IMR-90 (cell line): ENCODE results near the gene ERVFRD-1. TPM values are rescaled to one million over a fixed set of nuclear protein-coding genes. Genes with fewer than 3 reads are reported as not detected.

ENCODE experiments used
- ATAC-seq: fragments of 200-7000 bp; cut with Tn5 transposase; 2 replicates; pipeline ENCODE4 v1.9.1; 2020; ENCODE audit warnings: low read depth, mild to moderate bottlenecking, moderate library complexity
- BruUV-seq: library from RNA; stranded (reverse); fragments of 400-500 nt; replicated peaks from 2 replicates; lab custom pipeline; 2021; lab: Mats Ljungman, UMichigan
- CTCF ChIA-PET: fragments of 300-600 bp; formaldehyde crosslinking; extraction: SDS; loops from one replicate; lab custom pipeline; 2021; ENCODE audit warnings: antibody characterized with exemption; lab: Yijun Ruan, JAX
- POLR2A ChIA-PET: fragments of 300-600 bp; sonication (Branson Sonifier 250); formaldehyde crosslinking; loops from one replicate; lab custom pipeline; 2022; ENCODE audit warnings: antibody characterized with exemption; ENCODE audit not compliant: unreplicated experiment; lab: Charles Lee
- DNase-seq: peaks from one replicate; pipeline ENCODE4 v3.0.0; 2013
- H2AFZ ChIP-seq: replicated peaks from 2 replicates; pipeline ENCODE3; 2013; ENCODE audit warnings: low read length, mild to moderate bottlenecking; ENCODE audit not compliant: poor library complexity
- H2AK5ac ChIP-seq: 2 replicates; pipeline ENCODE4 v1.6.1; 2013; ENCODE audit warnings: low read depth, low read length, inconsistent platforms
- H2AK9ac ChIP-seq: replicated peaks from 2 replicates; pipeline ENCODE3; 2013; ENCODE audit warnings: mild to moderate bottlenecking, low read depth, low read length, moderate library complexity; ENCODE audit not compliant: poor library complexity
- H2BK120ac ChIP-seq: 2 replicates; pipeline ENCODE4 v1.6.1; 2013; ENCODE audit warnings: low read depth, low read length, inconsistent platforms
- H2BK15ac ChIP-seq: 3 replicates; pipeline ENCODE4 v1.6.1; 2013; ENCODE audit warnings: low read depth, low read length, inconsistent platforms
- H2BK20ac ChIP-seq: 2 replicates; pipeline ENCODE4 v1.6.1; 2013; ENCODE audit warnings: low read depth, mild to moderate bottlenecking, inconsistent platforms, low read length, moderate library complexity
- H2BK5ac ChIP-seq: 2 replicates; pipeline ENCODE4 v1.6.1; 2013; ENCODE audit warnings: mild to moderate bottlenecking, low read depth, low read length, inconsistent platforms; ENCODE audit not compliant: poor library complexity, severe bottlenecking
- H3K14ac ChIP-seq: replicated peaks from 2 replicates; pipeline ENCODE4 v1.6.1; 2013; ENCODE audit warnings: low read depth, low read length, inconsistent platforms
- H3K18ac ChIP-seq: 2 replicates; pipeline ENCODE4 v1.6.1; 2013; ENCODE audit warnings: low read depth, low read length, control low read depth
- H3K23ac ChIP-seq: 2 replicates; pipeline ENCODE4 v1.6.1; 2013; ENCODE audit warnings: low read depth, low read length, inconsistent platforms
- H3K27ac ChIP-seq: 2 replicates; pipeline ENCODE4 v1.5.1; 2013; ENCODE audit warnings: mild to moderate bottlenecking, control low read depth, low read length; ENCODE audit not compliant: insufficient read depth
- H3K27me3 ChIP-seq: 2 replicates; pipeline ENCODE4 v1.6.1; 2013; ENCODE audit warnings: low read length; ENCODE audit not compliant: control insufficient read depth, insufficient read depth
- H3K36me3 ChIP-seq: 2 replicates; pipeline ENCODE4 v1.6.1; 2013; ENCODE audit warnings: low read length, mixed read lengths; ENCODE audit not compliant: control insufficient read depth, insufficient read depth
- H3K4ac ChIP-seq: 2 replicates; pipeline ENCODE4 v1.6.1; 2013; ENCODE audit warnings: low read depth, low read length, inconsistent platforms
- H3K4me1 ChIP-seq: 2 replicates; pipeline ENCODE4 v1.6.1; 2013; ENCODE audit warnings: low read length, mixed read lengths; ENCODE audit not compliant: control insufficient read depth, insufficient read depth
- H3K4me2 ChIP-seq: 2 replicates; pipeline ENCODE4 v1.6.1; 2013; ENCODE audit warnings: low read depth, mild to moderate bottlenecking, control low read depth, low read length, moderate library complexity
- H3K4me3 ChIP-seq: 2 replicates; pipeline ENCODE4 v1.5.1; 2013; ENCODE audit warnings: low read depth, mild to moderate bottlenecking, control low read depth, low read length, moderate library complexity; ENCODE audit not compliant: insufficient read depth
- H3K56ac ChIP-seq: 2 replicates; pipeline ENCODE4 v1.6.1; 2013; ENCODE audit warnings: low read length, inconsistent platforms; ENCODE audit not compliant: insufficient read depth; ENCODE audit errors: extremely low read depth
- H3K79me1 ChIP-seq, 2 experiments: 2 replicates each; pipeline ENCODE4 v1.6.1; 2013; ENCODE audit warnings: low read length in 2 of 2, inconsistent platforms in 1 of 2, low read depth in 1 of 2
- H3K9ac ChIP-seq: 2 replicates; pipeline ENCODE4 v1.6.1; 2013; ENCODE audit warnings: low read depth, low read length, control low read depth
- H3K9me1 ChIP-seq: 2 replicates; pipeline ENCODE4 v1.6.1; 2013; ENCODE audit warnings: low read length, inconsistent platforms; ENCODE audit not compliant: insufficient read depth
- H3K9me3 ChIP-seq: 2 replicates; pipeline ENCODE4 v1.6.1; 2013; ENCODE audit warnings: low read length; ENCODE audit not compliant: control insufficient read depth, insufficient read depth
- H4K20me1 ChIP-seq: 2 replicates; pipeline ENCODE4 v1.6.1; 2013; ENCODE audit warnings: low read length, inconsistent platforms; ENCODE audit not compliant: insufficient read depth
- H4K5ac ChIP-seq: 2 replicates; pipeline ENCODE4 v1.6.1; 2013; ENCODE audit warnings: mild to moderate bottlenecking, low read depth, low read length, control low read depth
- H4K8ac ChIP-seq, 2 experiments: 2 replicates each; pipeline ENCODE4 v1.6.1; 2013; ENCODE audit warnings: low read depth in 2 of 2, low read length in 2 of 2, control low read depth in 1 of 2, inconsistent platforms in 1 of 2
- H4K91ac ChIP-seq: 2 replicates; pipeline ENCODE4 v1.6.1; 2013; ENCODE audit warnings: low read depth, low read length, inconsistent platforms; ENCODE audit not compliant: insufficient read depth
- BHLHE40 ChIP-seq: fragments of 150-350 bp; IDR thresholded peaks from 2 replicates; pipeline ENCODE4 v1.6.1; 2016; ENCODE audit warnings: mild to moderate bottlenecking, low read depth, low read length
- CEBPB ChIP-seq: IDR thresholded peaks from 2 replicates; pipeline ENCODE4 v1.6.1; 2012; ENCODE audit warnings: low read depth, low read length, improper control_type of control experiment
- MAFK ChIP-seq: IDR thresholded peaks from 2 replicates; pipeline ENCODE4 v1.6.1; 2012; ENCODE audit warnings: low read depth, low read length, improper control_type of control experiment
- MAZ ChIP-seq: IDR thresholded peaks from 2 replicates; pipeline ENCODE4 v1.6.1; 2012; ENCODE audit warnings: low read depth, mild to moderate bottlenecking, low read length, improper control_type of control experiment, moderate library complexity, borderline replicate concordance
- SMC3 ChIP-seq: fragments of 150-350 bp; IDR thresholded peaks from 2 replicates; pipeline ENCODE4 v1.6.1; 2016; ENCODE audit warnings: low read depth, mild to moderate bottlenecking, antibody characterized with exemption, low read length, moderate library complexity
- USF2 ChIP-seq: fragments of 150-350 bp; IDR thresholded peaks from 2 replicates; pipeline ENCODE4 v1.6.1; 2017; ENCODE audit warnings: mild to moderate bottlenecking, antibody characterized with exemption, low read length, low read depth
- WGBS, 2 experiments: methylation state at CpG; one replicate each; pipeline versions ENCODE4 v1.1.5 to v1.1.7; 2013; ENCODE audit warnings: missing lambda C conversion rate in 2 of 2; ENCODE audit not compliant: insufficient read length in 1 of 2; ENCODE audit errors: extremely low coverage in 2 of 2; 5-methylcytosine and 5-hydroxymethylcytosine counted together
- dilution Hi-C: fragments of 300-500 bp; cut with HindIII; formaldehyde crosslinking; loops from one replicate; pipeline ENCODE4 v1.14.3; 2018; ENCODE audit warnings: low sequenced_read_pairs; ENCODE audit not compliant: unreplicated experiment
- in situ Hi-C: fragments of 300-500 bp; cut with MboI; formaldehyde crosslinking; loops from 3 replicates; pipeline ENCODE4 v1.14.3; 2019; ENCODE audit warnings: low sequenced_read_pairs, inconsistent platforms, mixed read lengths
- intact Hi-C: fragments of 100-400 bp; cut with micrococcal nuclease; formaldehyde crosslinking; loops from 2 replicates; pipeline ENCODE4 v1.10.0; 2022
- polyA plus RNA-seq, 3 experiments: library from polyadenylated mRNA; depleted of rRNA; stranded (reverse); fragments of >200 nt; gene quantifications; 2 replicates each; pipeline ENCODE4 v1.2.3, GENCODE V29; 2012; ENCODE audit warnings: low replicate concordance in 1 of 3
- total RNA-seq: library from RNA; depleted of rRNA; stranded (reverse); fragments of >200 nt; gene quantifications from 2 replicates; pipeline ENCODE4 v1.2.3, GENCODE V29; 2012

ERVFRD-1 gene
- total and polyA plus RNA-seq, 2 of the 4 experiments (the other 2 are of a cell fraction): not detected

DNA sequence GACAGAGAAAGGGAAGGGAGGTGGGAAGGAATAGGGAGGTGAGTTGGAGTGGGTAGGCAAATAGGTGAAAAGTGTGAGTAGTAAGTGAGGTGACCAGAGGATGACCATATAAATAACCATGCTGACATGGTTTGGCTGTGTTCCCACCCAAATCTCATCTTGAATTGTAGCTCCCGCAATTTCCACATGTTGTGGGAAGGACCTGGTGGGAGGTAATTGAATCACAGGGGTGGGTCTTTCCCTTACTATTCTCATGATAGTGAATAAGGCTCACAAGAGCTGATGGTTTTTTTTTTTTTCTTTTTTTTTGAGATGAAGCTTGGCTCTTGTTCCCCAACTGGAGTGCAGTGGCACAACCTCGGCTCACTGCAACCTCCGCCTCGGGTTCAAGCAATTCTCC, 39.4 kb downstream of the ERVFRD-1 start:
- CTCF ChIA-PET: interaction anchor here (0.6 kb wide), 1 partner anchor 1035 kb away, joined by 3 read pairs; no protein-coding TSS in a partner anchor
- no peak overlapping the region for H3K4me2 ChIP-seq
- H3K4me3 ChIP-seq: no peak overlapping the region
- no peak overlapping the region for H4K91ac ChIP-seq
- no peak overlapping the region for H4K5ac ChIP-seq
- H4K20me1 ChIP-seq: no peaks in the 10 kb centered on the region
- H3K4ac ChIP-seq: no peak overlapping the region
- H2AK9ac ChIP-seq: no peak overlapping the region
- H3K9me3 ChIP-seq: no peaks in the 10 kb centered on the region
- H3K27me3 ChIP-seq: peaks cover 4% of the 10 kb centered on the region
- H3K56ac ChIP-seq: no peak overlapping the region
- H3K9ac ChIP-seq: no peak overlapping the region
- H3K36me3 ChIP-seq: no peaks in the 10 kb centered on the region
- H3K23ac ChIP-seq: no peak overlapping the region
- intact Hi-C loops (no loop called here), in situ Hi-C loops (loop anchor here (5.0 to 25.0 kb wide), 2 partner anchors 425 to 585 kb away; no protein-coding TSS in a partner anchor), dilution Hi-C loops (no loop called here)
- H2AK5ac ChIP-seq: no peak overlapping the region
- no peaks in the 10 kb centered on the region for H3K4me1 ChIP-seq
- H3K27ac ChIP-seq: no peak overlapping the region
- no peak overlapping the region for H2AFZ ChIP-seq
- no CpG with 5 or more reads among the region's 4 CpGs for WGBS, 2 experiments
- ATAC-seq (no peak), DNase-seq (no peak)
- H3K14ac ChIP-seq: no peak overlapping the region
- H2BK15ac ChIP-seq: no peak overlapping the region
- H3K9me1 ChIP-seq: no peaks in the 10 kb centered on the region
- no peak overlapping the region for H2BK120ac ChIP-seq
- H3K79me1 ChIP-seq: no peaks in the 10 kb centered on the region
- H3K18ac ChIP-seq: no peak overlapping the region
- no peak for TF ChIP-seq CEBPB
- TF ChIP-seq MAZ: no peak
- no peak for TF ChIP-seq BHLHE40
- TF ChIP-seq MAFK: no peak
- TF ChIP-seq SMC3: no peak
- TF ChIP-seq USF2: no peak
- H2BK20ac ChIP-seq: no peak overlapping the region
- POLR2A ChIA-PET: no interaction called here
- H2BK5ac ChIP-seq: no peak overlapping the region
- H4K8ac ChIP-seq: no peak overlapping the region
- BruUV-seq: no TSS peak
